Astrocyte (in vitro differentiated cells and primary cell): ENCODE data around the gene BTBD18.

Experiments
- EZH2 ChIP-seq: IDR thresholded peaks from 2 replicates; pipeline ENCODE4 v1.6.1; 2012; ENCODE audit warnings: mild to moderate bottlenecking, low read length, inconsistent platforms; ENCODE audit not compliant: insufficient read depth
- TF ChIP-seq, protein P1 (sequence below): IDR thresholded peaks from 2 replicates; pipeline ENCODE4 v1.5.1; 2011; ENCODE audit warnings: low read depth, mild to moderate bottlenecking, inconsistent platforms, low read length, moderate library complexity; ENCODE audit not compliant: insufficient read depth

DNA sequence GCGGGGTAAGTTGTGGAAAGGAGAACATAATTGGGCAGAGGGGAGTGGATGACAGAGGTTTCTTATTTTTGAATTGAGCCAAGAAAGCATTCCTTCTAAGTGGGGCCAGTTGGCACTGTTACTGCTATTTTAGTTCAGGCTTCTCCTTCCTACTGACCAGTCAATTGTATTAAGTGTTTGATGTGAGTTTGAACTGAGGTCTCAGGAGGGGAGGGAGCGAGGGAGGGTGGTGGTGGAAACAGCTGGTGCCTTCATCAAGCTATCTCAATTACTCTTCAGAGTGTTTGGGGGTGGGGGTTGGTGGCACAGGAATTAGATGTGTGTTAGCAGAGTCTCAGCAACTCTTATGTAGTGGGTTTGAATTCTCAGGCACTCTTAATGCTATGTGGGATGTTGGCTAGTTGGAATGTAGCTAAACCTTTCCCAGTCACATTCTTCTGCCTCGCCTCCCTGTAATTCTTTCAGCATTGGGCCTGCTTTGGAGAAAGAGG, 24.5 kb upstream of the BTBD18 start:
- TF ChIP-seq, protein P1, sequence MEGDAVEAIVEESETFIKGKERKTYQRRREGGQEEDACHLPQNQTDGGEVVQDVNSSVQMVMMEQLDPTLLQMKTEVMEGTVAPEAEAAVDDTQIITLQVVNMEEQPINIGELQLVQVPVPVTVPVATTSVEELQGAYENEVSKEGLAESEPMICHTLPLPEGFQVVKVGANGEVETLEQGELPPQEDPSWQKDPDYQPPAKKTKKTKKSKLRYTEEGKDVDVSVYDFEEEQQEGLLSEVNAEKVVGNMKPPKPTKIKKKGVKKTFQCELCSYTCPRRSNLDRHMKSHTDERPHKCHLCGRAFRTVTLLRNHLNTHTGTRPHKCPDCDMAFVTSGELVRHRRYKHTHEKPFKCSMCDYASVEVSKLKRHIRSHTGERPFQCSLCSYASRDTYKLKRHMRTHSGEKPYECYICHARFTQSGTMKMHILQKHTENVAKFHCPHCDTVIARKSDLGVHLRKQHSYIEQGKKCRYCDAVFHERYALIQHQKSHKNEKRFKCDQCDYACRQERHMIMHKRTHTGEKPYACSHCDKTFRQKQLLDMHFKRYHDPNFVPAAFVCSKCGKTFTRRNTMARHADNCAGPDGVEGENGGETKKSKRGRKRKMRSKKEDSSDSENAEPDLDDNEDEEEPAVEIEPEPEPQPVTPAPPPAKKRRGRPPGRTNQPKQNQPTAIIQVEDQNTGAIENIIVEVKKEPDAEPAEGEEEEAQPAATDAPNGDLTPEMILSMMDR, result no peak
- TF ChIP-seq EZH2, result no peak
